ENCODE measurements around the gene PHYHD1. TPM values are rescaled to one million over a fixed set of nuclear protein-coding genes. Genes with fewer than 3 reads are reported as not detected.

Gene PHYHD1
- polyA plus RNA-seq (2013, experiment 1 of 4): 17.8 TPM
- 27.0 TPM for polyA plus RNA-seq (2013, experiment 2 of 4)
- 17.3 TPM for polyA plus RNA-seq (2013, experiment 3 of 4)
- 22.4 TPM for polyA plus RNA-seq (2013, experiment 4 of 4)

DNA sequence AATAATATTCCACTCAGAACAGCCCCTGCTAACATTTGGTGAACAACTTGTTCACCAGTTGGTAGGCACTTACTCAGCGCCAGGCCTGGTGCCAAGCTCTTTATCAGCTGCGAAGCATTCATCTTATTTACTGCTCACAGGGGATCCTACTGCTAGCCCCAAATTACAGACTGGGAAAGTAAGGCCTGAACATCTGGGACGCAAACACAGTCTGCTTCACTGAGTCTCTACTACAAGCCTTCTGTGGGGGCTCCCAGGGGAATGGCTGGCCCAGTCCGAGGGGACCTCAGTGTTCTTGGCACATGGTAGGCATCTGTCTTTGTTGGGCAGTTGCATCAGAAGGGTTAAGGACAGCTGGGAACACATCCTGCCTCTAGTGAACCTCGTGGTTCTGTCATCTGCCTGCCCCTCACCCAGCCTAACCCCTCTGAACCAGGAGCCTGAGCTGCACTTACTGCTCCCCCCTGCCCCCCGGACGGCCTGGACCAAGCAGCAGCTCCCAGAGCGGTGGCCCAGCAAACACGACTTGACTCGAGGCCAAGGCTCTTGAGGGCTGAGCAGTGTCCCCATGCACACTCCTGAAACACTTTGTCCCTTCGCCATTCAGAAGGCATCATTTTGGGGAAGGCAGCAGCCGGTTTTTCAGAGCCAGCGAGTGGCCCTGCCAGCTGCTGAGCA, at the start of gene PHYHD1:
Gene PHYHD1, plus strand, starts transcription at position 602 of the 678 bp plus-strand sequence. CDS start 1,342 bp downstream, outside the sequence.
- WGBS, 2 experiments: 85 to 87% methylated on average over 13 of the region's 13 CpGs
- peaks cover 11% of the 10 kb centered on the region for H3K4me1 ChIP-seq (ENCODE audit: control insufficient read depth, insufficient read depth, low read length)
- H3K27ac ChIP-seq (ENCODE audit: insufficient read depth, low read depth, low read length, poor library complexity, severe bottlenecking): peak within 1 kb of the TSS; percentile 76
- H3K9me3 ChIP-seq (ENCODE audit: control insufficient read depth, low read length): no peaks in the 10 kb centered on the region
- no peaks in the 10 kb centered on the region for H3K27me3 ChIP-seq (ENCODE audit: control insufficient read depth, insufficient read depth, low read length, poor library complexity, severe bottlenecking)
- peaks cover 22% of the 10 kb centered on the region for H3K36me3 ChIP-seq (ENCODE audit: control insufficient read depth, insufficient read depth, low read length)
- H3K4me3 ChIP-seq (ENCODE audit: insufficient read depth, low read depth, low read length): peak within 1 kb of the TSS; percentile 53

DNA sequence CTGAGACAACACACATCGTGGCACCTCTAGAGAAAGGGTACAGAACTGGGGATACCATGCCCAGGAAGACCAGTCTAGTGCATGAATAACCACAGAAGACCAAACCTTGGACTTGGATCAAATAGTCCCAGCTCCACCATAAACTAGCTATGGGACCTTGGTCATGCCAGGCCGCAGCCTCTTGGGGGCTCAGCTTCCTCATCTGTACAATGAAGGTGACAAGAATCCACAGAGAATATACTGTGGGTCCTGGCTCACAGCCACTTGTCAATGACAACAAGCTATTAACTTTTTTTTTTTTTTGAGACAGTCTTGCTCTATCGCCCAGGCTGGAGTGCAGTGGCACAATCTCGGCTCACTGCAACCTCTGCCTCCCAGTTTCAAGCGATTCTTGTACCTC, 42.9 kb upstream of the PHYHD1 start:
- Histone ChIP-seq H3K9me3 (ENCODE audit: control insufficient read depth, low read length) (no peaks in the 10 kb centered on the region), H3K4me3 (ENCODE audit: insufficient read depth, low read depth, low read length) (no peak overlapping the region), H3K36me3 (ENCODE audit: control insufficient read depth, insufficient read depth, low read length) (no peaks in the 10 kb centered on the region), H3K27me3 (ENCODE audit: control insufficient read depth, insufficient read depth, low read length, poor library complexity, severe bottlenecking) (no peaks in the 10 kb centered on the region), H3K4me1 (ENCODE audit: control insufficient read depth, insufficient read depth, low read length) (no peaks in the 10 kb centered on the region), H3K27ac (ENCODE audit: insufficient read depth, low read depth, low read length, poor library complexity, severe bottlenecking) (no peak overlapping the region)
- WGBS, 2 experiments: 92 to 97% methylated on average over 5 of the region's 5 CpGs

DNA sequence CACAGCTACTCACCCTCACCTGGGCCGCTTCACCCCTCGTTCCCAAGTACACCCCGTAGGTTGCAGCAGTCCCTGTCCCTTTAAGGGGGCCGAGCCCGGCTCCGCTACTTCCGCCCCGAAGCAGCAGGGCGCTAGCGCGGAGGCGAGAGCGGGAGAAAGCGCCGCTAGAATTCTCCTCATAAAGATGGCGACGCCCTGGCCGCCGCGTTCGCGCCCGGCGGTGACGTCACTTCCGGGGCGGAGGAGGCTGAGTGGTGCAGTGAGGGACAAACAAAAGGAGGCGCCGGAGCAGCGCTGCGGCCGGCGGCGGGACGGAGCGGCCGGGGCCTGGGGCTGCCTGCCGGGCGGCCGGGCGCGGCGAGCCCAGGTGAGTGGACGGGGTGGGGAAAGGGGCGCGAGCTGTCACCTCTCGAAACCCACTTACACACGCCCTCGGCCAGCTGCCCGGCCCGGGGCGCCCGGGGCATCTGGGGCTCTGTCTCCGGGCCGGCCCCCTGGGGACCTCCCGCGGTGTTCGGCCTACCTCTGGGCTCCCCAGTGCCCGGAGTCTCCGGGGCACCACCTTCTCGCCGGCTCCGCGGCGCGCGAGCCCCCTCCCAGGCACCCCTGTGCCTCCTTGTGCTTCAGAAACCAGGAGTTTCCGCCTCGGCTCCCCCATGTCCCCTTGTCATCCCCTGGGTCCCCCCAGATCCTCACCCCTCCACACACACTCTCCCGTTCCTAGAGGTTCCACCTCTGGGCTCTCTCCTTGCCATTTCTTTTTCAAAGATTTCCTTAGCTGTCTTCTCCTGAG, 38.7 kb upstream of the PHYHD1 start, which contains the start of the genes KYAT1 and LRRC8A:
Gene KYAT1, minus strand, starts transcription at position 67 of the 793 bp plus-strand sequence. CDS start 36,545 bp downstream, outside the sequence.
Gene LRRC8A, plus strand, starts transcription at position 250 of the 793 bp plus-strand sequence. CDS start 25,032 bp downstream, outside the sequence.
- Histone ChIP-seq H3K36me3 (ENCODE audit: control insufficient read depth, insufficient read depth, low read length) (peaks cover 11% of the 10 kb centered on the region), H3K27me3 (ENCODE audit: control insufficient read depth, insufficient read depth, low read length, poor library complexity, severe bottlenecking) (no peaks in the 10 kb centered on the region), H3K4me3 (ENCODE audit: insufficient read depth, low read depth, low read length) (peak within 1 kb of the TSS; percentile 91), H3K27ac (ENCODE audit: insufficient read depth, low read depth, low read length, poor library complexity, severe bottlenecking) (peak within 1 kb of the TSS; percentile 85), H3K4me1 (ENCODE audit: control insufficient read depth, insufficient read depth, low read length) (peaks cover 6% of the 10 kb centered on the region), H3K9me3 (ENCODE audit: control insufficient read depth, low read length) (no peaks in the 10 kb centered on the region)
- WGBS, 2 experiments: 0% methylated on average over 70 of the region's 70 CpGs

DNA sequence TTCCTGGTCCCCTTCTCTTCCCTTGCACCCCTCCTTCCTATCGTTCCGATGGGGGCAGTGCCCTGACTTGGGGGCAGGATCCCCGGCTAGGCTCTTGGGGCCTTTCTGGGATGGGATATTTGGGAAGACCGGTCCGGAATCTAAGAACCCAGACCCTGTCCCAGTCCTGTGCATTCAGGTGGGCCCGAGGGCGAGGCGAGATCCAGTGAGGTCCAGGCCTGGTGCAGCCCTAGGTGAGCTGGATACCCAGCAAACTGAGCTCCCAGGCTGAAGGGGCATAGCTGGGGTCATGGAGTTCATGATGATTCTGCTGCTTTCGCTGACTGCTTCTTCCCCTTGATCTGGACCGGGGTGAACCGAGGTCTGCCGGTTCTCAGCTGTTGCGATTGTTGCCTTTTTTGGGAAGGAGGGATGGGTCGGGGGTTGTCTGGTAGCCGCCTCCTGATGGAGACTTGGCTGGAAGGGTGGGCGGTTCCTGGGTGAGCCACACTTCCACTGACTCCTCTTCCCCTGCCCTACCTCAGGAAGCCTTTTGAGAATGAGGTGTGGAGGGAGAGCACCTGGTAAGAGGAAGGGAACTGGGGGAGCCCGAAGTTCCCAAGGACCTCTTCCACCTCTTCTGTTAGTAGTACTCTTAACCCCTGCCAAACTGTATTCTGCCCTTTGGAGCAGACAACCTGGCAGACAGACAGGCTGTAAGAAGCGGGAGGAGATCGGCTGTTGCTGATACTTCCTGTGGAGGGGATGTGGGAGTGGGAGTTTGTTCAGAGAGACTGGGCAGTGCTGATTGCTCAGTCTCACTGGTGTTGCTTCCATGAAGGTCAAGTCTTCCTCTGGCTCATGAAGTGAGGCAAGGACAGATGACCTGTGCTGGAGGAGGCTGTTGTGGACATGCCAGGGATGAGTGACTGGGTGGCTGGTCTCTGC, 37.8 kb upstream of the PHYHD1 start:
- Histone ChIP-seq H3K4me3 (ENCODE audit: insufficient read depth, low read depth, low read length) (peak overlapping the region; percentile 91), H3K27me3 (ENCODE audit: control insufficient read depth, insufficient read depth, low read length, poor library complexity, severe bottlenecking) (no peaks in the 10 kb centered on the region), H3K9me3 (ENCODE audit: control insufficient read depth, low read length) (no peaks in the 10 kb centered on the region), H3K27ac (ENCODE audit: insufficient read depth, low read depth, low read length, poor library complexity, severe bottlenecking) (no peak overlapping the region), H3K4me1 (ENCODE audit: control insufficient read depth, insufficient read depth, low read length) (peaks cover 8% of the 10 kb centered on the region), H3K36me3 (ENCODE audit: control insufficient read depth, insufficient read depth, low read length) (peaks cover 11% of the 10 kb centered on the region)
- WGBS, 2 experiments: 5 to 7% methylated on average over 19 of the region's 19 CpGs

DNA sequence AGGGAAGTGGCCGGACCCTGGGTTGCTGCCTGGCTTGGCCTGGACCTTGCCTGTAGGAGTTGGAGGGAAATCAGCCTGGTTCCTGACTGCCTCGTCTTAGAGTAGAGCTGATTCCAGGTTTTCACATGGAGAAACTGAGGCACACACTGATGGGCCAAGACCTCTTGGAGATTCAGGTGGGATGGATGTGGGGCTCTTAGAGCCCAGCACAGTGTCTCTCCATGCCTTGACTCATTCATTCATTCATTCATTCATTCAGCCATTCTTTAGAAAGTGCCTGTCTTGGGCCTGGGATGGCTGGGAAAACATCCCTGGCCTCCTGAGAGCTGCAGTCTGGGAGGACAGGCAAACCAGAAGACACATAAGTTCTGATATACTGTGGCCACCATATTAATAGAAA, 36.6 kb upstream of the PHYHD1 start:
- no peak overlapping the region for H3K27ac ChIP-seq (ENCODE audit: insufficient read depth, low read depth, low read length, poor library complexity, severe bottlenecking)
- H3K4me3 ChIP-seq (ENCODE audit: insufficient read depth, low read depth, low read length): no peak overlapping the region
- H3K9me3 ChIP-seq (ENCODE audit: control insufficient read depth, low read length): no peaks in the 10 kb centered on the region
- H3K27me3 ChIP-seq (ENCODE audit: control insufficient read depth, insufficient read depth, low read length, poor library complexity, severe bottlenecking): no peaks in the 10 kb centered on the region
- peaks cover 10% of the 10 kb centered on the region for H3K4me1 ChIP-seq (ENCODE audit: control insufficient read depth, insufficient read depth, low read length)
- H3K36me3 ChIP-seq (ENCODE audit: control insufficient read depth, insufficient read depth, low read length): peaks cover 13% of the 10 kb centered on the region
- 96 to 97% methylated on average over 2 of the region's 2 CpGs for WGBS, 2 experiments

DNA sequence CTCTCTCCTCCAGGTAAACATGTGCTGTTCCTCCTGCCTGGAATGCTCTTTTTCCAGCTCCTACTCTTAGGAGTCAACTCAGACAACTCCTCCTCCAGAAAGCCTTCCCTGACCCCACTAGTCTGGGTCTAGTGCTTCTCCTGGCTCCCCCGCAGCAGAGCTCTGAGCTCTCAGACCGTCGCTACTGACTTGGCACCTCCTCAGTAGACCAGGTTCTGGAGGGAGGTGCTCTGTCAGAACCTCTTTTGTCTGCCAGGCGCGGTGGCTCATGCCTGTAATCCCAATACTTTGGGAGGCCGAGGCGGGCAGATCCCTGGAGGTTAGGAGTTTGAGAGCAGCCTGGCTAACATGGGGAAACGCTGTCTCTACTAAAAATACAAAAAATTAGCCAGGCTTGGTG, 35.4 kb upstream of the PHYHD1 start:
- H3K4me1 ChIP-seq (ENCODE audit: control insufficient read depth, insufficient read depth, low read length): peaks cover 10% of the 10 kb centered on the region
- H3K36me3 ChIP-seq (ENCODE audit: control insufficient read depth, insufficient read depth, low read length): peaks cover 13% of the 10 kb centered on the region
- WGBS, 2 experiments: 90 to 92% methylated on average over 8 of the region's 8 CpGs
- no peak overlapping the region for H3K27ac ChIP-seq (ENCODE audit: insufficient read depth, low read depth, low read length, poor library complexity, severe bottlenecking)
- no peaks in the 10 kb centered on the region for H3K9me3 ChIP-seq (ENCODE audit: control insufficient read depth, low read length)
- H3K4me3 ChIP-seq (ENCODE audit: insufficient read depth, low read depth, low read length): no peak overlapping the region
- H3K27me3 ChIP-seq (ENCODE audit: control insufficient read depth, insufficient read depth, low read length, poor library complexity, severe bottlenecking): no peaks in the 10 kb centered on the region

DNA sequence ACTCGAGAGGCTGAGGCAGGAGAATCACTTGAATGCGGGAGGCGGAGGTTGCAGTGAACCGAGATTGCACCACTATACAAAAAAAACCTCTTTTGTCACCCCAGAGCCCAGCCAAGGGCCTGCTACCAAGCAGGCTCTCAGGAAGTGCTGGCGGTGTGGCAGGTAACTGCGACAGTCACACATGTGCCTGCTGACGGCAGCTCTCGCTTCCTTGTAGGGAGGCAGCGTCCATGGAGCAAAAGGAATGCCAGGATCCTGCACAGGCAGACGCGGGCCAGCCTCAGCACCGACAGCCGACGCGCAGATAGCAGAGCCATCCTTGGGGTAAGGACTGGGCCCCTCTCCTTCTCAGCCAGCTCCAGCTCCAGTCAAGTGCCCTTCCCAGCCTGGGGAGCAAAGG, 35.0 kb upstream of the PHYHD1 start:
- H3K27me3 ChIP-seq (ENCODE audit: control insufficient read depth, insufficient read depth, low read length, poor library complexity, severe bottlenecking): no peaks in the 10 kb centered on the region
- 94 to 95% methylated on average over 15 of the region's 15 CpGs for WGBS, 2 experiments
- peaks cover 10% of the 10 kb centered on the region for H3K4me1 ChIP-seq (ENCODE audit: control insufficient read depth, insufficient read depth, low read length)
- peaks cover 13% of the 10 kb centered on the region for H3K36me3 ChIP-seq (ENCODE audit: control insufficient read depth, insufficient read depth, low read length)
- no peak overlapping the region for H3K27ac ChIP-seq (ENCODE audit: insufficient read depth, low read depth, low read length, poor library complexity, severe bottlenecking)
- no peak overlapping the region for H3K4me3 ChIP-seq (ENCODE audit: insufficient read depth, low read depth, low read length)
- no peaks in the 10 kb centered on the region for H3K9me3 ChIP-seq (ENCODE audit: control insufficient read depth, low read length)

DNA sequence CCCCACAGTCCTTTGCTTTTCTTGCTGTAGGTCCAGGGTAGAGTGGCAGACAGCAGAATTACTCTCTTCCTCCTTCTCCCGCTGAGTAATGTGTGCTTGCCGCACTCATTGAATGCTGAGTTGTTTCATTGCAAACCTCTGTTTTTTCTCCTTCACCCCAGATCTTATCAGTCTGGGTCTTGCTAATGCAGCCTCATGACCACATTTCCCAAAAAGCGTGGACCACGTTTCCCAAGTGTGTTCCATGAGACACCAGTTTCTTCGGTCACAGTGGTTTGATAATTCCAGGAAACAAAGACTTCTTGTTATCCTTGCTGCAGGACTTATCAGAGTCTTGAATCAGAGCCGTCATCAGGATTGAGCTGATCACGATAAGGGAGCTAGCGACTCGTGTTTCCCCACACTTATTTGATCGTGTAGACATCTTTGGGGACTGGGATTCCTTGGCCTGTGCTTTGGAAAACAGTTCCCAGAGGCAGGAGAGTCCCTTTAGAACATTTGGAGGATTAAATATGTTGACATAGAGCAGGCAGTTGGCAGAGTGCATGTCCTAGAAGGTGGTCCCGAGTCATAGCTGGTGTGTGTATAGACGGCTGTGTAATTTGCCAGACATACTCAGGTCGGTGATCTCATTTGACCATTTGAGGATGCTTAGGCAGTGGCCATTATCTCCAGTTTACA, 34.4 kb upstream of the PHYHD1 start:
- Histone ChIP-seq H3K36me3 (ENCODE audit: control insufficient read depth, insufficient read depth, low read length) (peaks cover 13% of the 10 kb centered on the region), H3K27ac (ENCODE audit: insufficient read depth, low read depth, low read length, poor library complexity, severe bottlenecking) (no peak overlapping the region), H3K27me3 (ENCODE audit: control insufficient read depth, insufficient read depth, low read length, poor library complexity, severe bottlenecking) (no peaks in the 10 kb centered on the region), H3K9me3 (ENCODE audit: control insufficient read depth, low read length) (no peaks in the 10 kb centered on the region), H3K4me1 (ENCODE audit: control insufficient read depth, insufficient read depth, low read length) (peaks cover 10% of the 10 kb centered on the region), H3K4me3 (ENCODE audit: insufficient read depth, low read depth, low read length) (no peak overlapping the region)
- 95 to 96% methylated on average over 13 of the region's 13 CpGs for WGBS, 2 experiments

DNA sequence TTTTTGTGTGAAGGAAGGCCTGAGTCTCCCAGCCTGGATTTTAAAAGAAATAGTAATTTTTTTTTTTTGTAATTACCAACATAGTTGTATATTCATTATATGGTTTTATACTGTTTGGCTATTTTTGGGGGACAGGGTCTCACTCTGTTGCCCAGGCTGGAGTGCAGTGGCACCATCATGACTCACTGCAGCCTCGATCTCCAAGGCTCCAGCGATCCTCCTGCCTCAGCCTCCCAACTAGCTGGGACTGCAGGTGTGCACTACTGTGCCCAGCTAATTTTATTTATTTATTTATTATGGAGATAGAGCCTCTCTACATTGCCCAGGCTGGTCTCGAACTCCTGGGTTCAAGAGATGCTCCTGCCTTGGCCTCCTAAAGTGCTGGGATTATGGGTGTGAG, 33.7 kb upstream of the PHYHD1 start:
- Histone ChIP-seq H3K27ac (ENCODE audit: insufficient read depth, low read depth, low read length, poor library complexity, severe bottlenecking) (no peak overlapping the region), H3K36me3 (ENCODE audit: control insufficient read depth, insufficient read depth, low read length) (peaks cover 19% of the 10 kb centered on the region)

More for the DNA sequence above, 33.7 kb upstream of the PHYHD1 start:
- no peak overlapping the region for H3K4me3 ChIP-seq (ENCODE audit: insufficient read depth, low read depth, low read length)
- WGBS, 2 experiments: 97 to 100% methylated on average over 3 of the region's 3 CpGs
- no peaks in the 10 kb centered on the region for H3K27me3 ChIP-seq (ENCODE audit: control insufficient read depth, insufficient read depth, low read length, poor library complexity, severe bottlenecking)
- H3K9me3 ChIP-seq (ENCODE audit: control insufficient read depth, low read length): no peaks in the 10 kb centered on the region
- H3K4me1 ChIP-seq (ENCODE audit: control insufficient read depth, insufficient read depth, low read length): peaks cover 10% of the 10 kb centered on the region
